ENCODE data around the gene NTF3. TPM values are rescaled to one million over a fixed set of nuclear protein-coding genes. Genes with fewer than 3 reads are reported as not detected.

Gene NTF3
- total RNA-seq, 4 donors from 2014 or later: 0.42 to 2.2 (median 2.1) TPM

- intact Hi-C loops (cut with DNase I; ENCODE audit: low total_unique reads): no loop called here
- TF ChIP-seq CTCF (IDR thresholded peaks at IDR 0.05) (no peak), POLR2A (IDR thresholded peaks at IDR 0.05) (no peak)
- H3K4me3 ChIP-seq (ENCODE audit: low read depth, poor library complexity, severe bottlenecking): no peak overlapping the region
- peak in 1 of 2 donors; percentile 83 for DNase-seq (ENCODE audit: low spot score in 2 of 2)
- 43 to 46% methylated on average over 6 of the region's 6 CpGs for WGBS, 2 donors
Measured at GRCh38 chr12:5434647-5435560, 3.0 kb downstream of the NTF3 start.

GRCh38 chr12:5437182-5437583, 5.3 kb downstream of the NTF3 start:
- 69 to 83% methylated on average over 4 of the region's 4 CpGs for WGBS, 2 donors
- peak in 1 of 2 donors; percentile 70 for DNase-seq (ENCODE audit: low spot score in 2 of 2)
- H3K4me3 ChIP-seq (ENCODE audit: low read depth, poor library complexity, severe bottlenecking): no peak overlapping the region
- intact Hi-C loops (cut with DNase I; ENCODE audit: low total_unique reads): no loop called here
- TF ChIP-seq POLR2A (IDR thresholded peaks at IDR 0.05): no peak
- no peak for TF ChIP-seq CTCF (IDR thresholded peaks at IDR 0.05)

GRCh38 chr12:5437589-5437988, 5.7 kb downstream of the NTF3 start:
- intact Hi-C loops (cut with DNase I; ENCODE audit: low total_unique reads): no loop called here
- 64 to 75% methylated on average over 11 of the region's 11 CpGs for WGBS, 2 donors
- no peak overlapping the region for H3K4me3 ChIP-seq (ENCODE audit: low read depth, poor library complexity, severe bottlenecking)
- no peak for DNase-seq (ENCODE audit: low spot score in 2 of 2)
- TF ChIP-seq POLR2A (IDR thresholded peaks at IDR 0.05): no peak

GRCh38 chr12:5438671-5439200, 6.8 kb downstream of the NTF3 start:
- intact Hi-C loops (cut with DNase I; ENCODE audit: low total_unique reads): no loop called here
- WGBS, 2 donors: 10 to 18% methylated on average over 4 of the region's 4 CpGs
- TF ChIP-seq CTCF (IDR thresholded peaks at IDR 0.05) (no peak), POLR2A (IDR thresholded peaks at IDR 0.05) (no peak)

GRCh38 chr12:5439371-5439771, 7.5 kb downstream of the NTF3 start:
- TF ChIP-seq CTCF (IDR thresholded peaks at IDR 0.05) (no peak), POLR2A (IDR thresholded peaks at IDR 0.05) (no peak)

More at GRCh38 chr12:5438671-5439200, 6.8 kb downstream of the NTF3 start:
- no peak overlapping the region for H3K4me3 ChIP-seq (ENCODE audit: low read depth, poor library complexity, severe bottlenecking)
- no peak for DNase-seq (ENCODE audit: low spot score in 2 of 2)

GRCh38 chr12:5439788-5440300, 7.9 kb downstream of the NTF3 start:
- no peak for DNase-seq (ENCODE audit: low spot score in 2 of 2)
- no peak overlapping the region for H3K4me3 ChIP-seq (ENCODE audit: low read depth, poor library complexity, severe bottlenecking)
- TF ChIP-seq CTCF (IDR thresholded peaks at IDR 0.05) (no peak), POLR2A (IDR thresholded peaks at IDR 0.05) (no peak)
- intact Hi-C loops (cut with DNase I; ENCODE audit: low total_unique reads): no loop called here

More at GRCh38 chr12:5439371-5439771, 7.5 kb downstream of the NTF3 start:
- no peak for DNase-seq (ENCODE audit: low spot score in 2 of 2)
- intact Hi-C loops (cut with DNase I; ENCODE audit: low total_unique reads): no loop called here
- WGBS, 2 donors: 67 to 83% methylated on average over 4 of the region's 4 CpGs
- no peak overlapping the region for H3K4me3 ChIP-seq (ENCODE audit: low read depth, poor library complexity, severe bottlenecking)

Measured in lower leg skin (tissue), 4 donors.